ENCODE results near the gene PATJ.
A peak's percentile ranks its signal among the peaks of the same experiment; 100 is the strongest.
"Not testable (repeated sequence)": the region's sequence is repeated elsewhere in the genome, so short reads cannot be mapped to it uniquely, and the experiment has no call there.

Gene PATJ

GRCh38 chr1:61748566-61748965 is 6.3 kb downstream of the PATJ start:
- no peak for DNase-seq (ENCODE audit: low read depth)

- no peak for DNase-seq (ENCODE audit: low read depth)
Observed at GRCh38 chr1:61749574-61749973, 7.3 kb downstream of the PATJ start.

GRCh38 chr1:61752921-61753389 is 10.7 kb downstream of the PATJ start:
- DNase-seq (ENCODE audit: low read depth) = no peak

- DNase-seq (ENCODE audit: low read depth) = no peak
Observed at GRCh38 chr1:61753998-61754508, 11.8 kb downstream of the PATJ start.

GRCh38 chr1:61754545-61754944 is 12.3 kb downstream of the PATJ start:
- DNase-seq (ENCODE audit: low read depth) = no peak

GRCh38 chr1:61756773-61757172 is 14.5 kb downstream of the PATJ start:
- DNase-seq (ENCODE audit: low read depth) = no peak

- no peak for DNase-seq (ENCODE audit: low read depth)
Observed at GRCh38 chr1:61757950-61758349, 15.7 kb downstream of the PATJ start.

- DNase-seq (ENCODE audit: low read depth) = no peak
Observed at GRCh38 chr1:61770131-61770530, 27.9 kb downstream of the PATJ start.

- DNase-seq (ENCODE audit: low read depth) = no peak
Observed at GRCh38 chr1:61776091-61776490, 33.8 kb downstream of the PATJ start.

GRCh38 chr1:61779231-61779630 is 37.0 kb downstream of the PATJ start:
- no peak for DNase-seq (ENCODE audit: low read depth)

- no peak for DNase-seq (ENCODE audit: low read depth)
Observed at GRCh38 chr1:61781151-61781550, 38.9 kb downstream of the PATJ start.

- peak; percentile 34 for DNase-seq (ENCODE audit: low read depth)
Observed at GRCh38 chr1:61782771-61783170, 40.5 kb downstream of the PATJ start.

- DNase-seq (ENCODE audit: low read depth) = no peak
Observed at GRCh38 chr1:61784726-61785125, 42.4 kb downstream of the PATJ start.

- DNase-seq (ENCODE audit: low read depth) = no peak
Observed at GRCh38 chr1:61790837-61791236, 48.6 kb downstream of the PATJ start.

- no peak for DNase-seq (ENCODE audit: low read depth)
Observed at GRCh38 chr1:61797045-61797755, 54.9 kb downstream of the PATJ start.

- DNase-seq (ENCODE audit: low read depth) = not testable (repeated sequence)
Observed at GRCh38 chr1:61801047-61801446, 58.8 kb downstream of the PATJ start.

GRCh38 chr1:61807606-61808140 is 65.4 kb downstream of the PATJ start:
- no peak for DNase-seq (ENCODE audit: low read depth)

GRCh38 chr1:61808321-61808720 is 66.0 kb downstream of the PATJ start:
- no peak for DNase-seq (ENCODE audit: low read depth)

- no peak for DNase-seq (ENCODE audit: low read depth)
Observed at GRCh38 chr1:61808968-61809367, 66.7 kb downstream of the PATJ start.

- no peak for DNase-seq (ENCODE audit: low read depth)
Observed at GRCh38 chr1:61812916-61813315, 70.6 kb downstream of the PATJ start.

GRCh38 chr1:61816191-61816590 is 73.9 kb downstream of the PATJ start:
- DNase-seq (ENCODE audit: low read depth) = no peak

- DNase-seq (ENCODE audit: low read depth) = no peak
Observed at GRCh38 chr1:61818992-61819391, 76.7 kb downstream of the PATJ start.

- DNase-seq (ENCODE audit: low read depth) = no peak
Observed at GRCh38 chr1:61819421-61819820, 77.1 kb downstream of the PATJ start.

- no peak for DNase-seq (ENCODE audit: low read depth)
Observed at GRCh38 chr1:61825393-61825792, 83.1 kb downstream of the PATJ start.

All from activated gamma-delta T cell treated with anti-CD3 and anti-CD28 coated beads, Interleukin-2, amount 50 U/mL, for 16 hours (primary cell).